Measurements from ENCODE around the gene RPS4Y1. TPM values are rescaled to one million over a fixed set of nuclear protein-coding genes. Genes with fewer than 3 reads are reported as not detected.

The RPS4Y1 gene
- total RNA-seq, 1 donor from 2014 or later: 255 TPM

DNA sequence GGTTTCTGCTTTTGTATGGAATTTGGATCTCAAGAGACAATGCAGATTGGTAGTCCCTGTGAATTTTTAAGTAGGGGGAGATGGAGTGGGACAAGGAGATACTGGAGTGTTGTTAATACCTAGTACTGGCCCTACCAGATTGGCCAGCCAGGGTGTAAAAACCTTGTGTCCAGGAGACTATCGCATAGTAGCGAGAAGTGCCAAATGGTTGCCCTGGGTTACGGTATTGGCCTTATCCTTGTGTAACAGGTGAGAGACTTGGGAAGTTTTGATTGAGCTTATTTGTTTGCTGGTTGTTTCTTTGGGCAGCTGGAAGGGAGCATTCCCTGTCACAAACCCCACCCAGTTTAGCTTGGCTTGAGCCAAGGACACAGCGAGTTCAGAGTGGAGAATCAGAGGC lies 5.4 kb downstream of the RPS4Y1 start:
- Mint-ChIP-seq H3K36me3 (ENCODE audit: low read depth, unreplicated experiment) (peaks cover 50% of the 10 kb centered on the region), H3K4me3 (ENCODE audit: unreplicated experiment) (peak overlapping the region; percentile 54), H3K9me3 (ENCODE audit: unreplicated experiment) (no peaks in the 10 kb centered on the region), H3K27me3 (ENCODE audit: unreplicated experiment) (peaks cover 4% of the 10 kb centered on the region), H3K4me1 (ENCODE audit: unreplicated experiment) (peaks cover 76% of the 10 kb centered on the region), H3K27ac (ENCODE audit: unreplicated experiment) (no peak overlapping the region)
- TF ChIP-seq, protein P1, sequence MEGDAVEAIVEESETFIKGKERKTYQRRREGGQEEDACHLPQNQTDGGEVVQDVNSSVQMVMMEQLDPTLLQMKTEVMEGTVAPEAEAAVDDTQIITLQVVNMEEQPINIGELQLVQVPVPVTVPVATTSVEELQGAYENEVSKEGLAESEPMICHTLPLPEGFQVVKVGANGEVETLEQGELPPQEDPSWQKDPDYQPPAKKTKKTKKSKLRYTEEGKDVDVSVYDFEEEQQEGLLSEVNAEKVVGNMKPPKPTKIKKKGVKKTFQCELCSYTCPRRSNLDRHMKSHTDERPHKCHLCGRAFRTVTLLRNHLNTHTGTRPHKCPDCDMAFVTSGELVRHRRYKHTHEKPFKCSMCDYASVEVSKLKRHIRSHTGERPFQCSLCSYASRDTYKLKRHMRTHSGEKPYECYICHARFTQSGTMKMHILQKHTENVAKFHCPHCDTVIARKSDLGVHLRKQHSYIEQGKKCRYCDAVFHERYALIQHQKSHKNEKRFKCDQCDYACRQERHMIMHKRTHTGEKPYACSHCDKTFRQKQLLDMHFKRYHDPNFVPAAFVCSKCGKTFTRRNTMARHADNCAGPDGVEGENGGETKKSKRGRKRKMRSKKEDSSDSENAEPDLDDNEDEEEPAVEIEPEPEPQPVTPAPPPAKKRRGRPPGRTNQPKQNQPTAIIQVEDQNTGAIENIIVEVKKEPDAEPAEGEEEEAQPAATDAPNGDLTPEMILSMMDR (IDR thresholded peaks at IDR 0.05; ENCODE audit: unreplicated experiment): no peak
- DNase-seq (ENCODE audit: low spot score): no peak

DNA sequence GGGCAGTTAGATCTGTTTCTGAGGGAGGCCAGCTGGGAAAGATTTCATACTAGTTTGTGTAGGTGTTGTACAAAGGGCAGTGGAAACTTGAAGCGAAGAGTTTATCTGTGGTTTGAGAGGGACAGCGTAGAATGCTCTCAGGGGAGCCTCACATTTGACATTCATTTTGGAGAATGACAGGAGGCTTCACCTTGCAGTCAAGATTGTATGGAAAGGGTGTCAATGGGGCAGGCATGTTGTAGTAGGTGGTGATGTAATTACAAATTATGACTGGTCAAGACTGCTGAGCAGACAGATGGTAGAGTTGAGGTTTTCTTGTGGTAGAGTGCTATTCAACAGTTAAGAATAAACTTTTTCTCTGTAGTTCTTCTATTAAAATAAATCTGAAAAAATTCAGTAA lies 7.0 kb downstream of the RPS4Y1 start:
- H3K36me3 Mint-ChIP-seq (ENCODE audit: low read depth, unreplicated experiment): peaks cover 51% of the 10 kb centered on the region
- DNase-seq (ENCODE audit: low spot score): no peak
- peaks cover 4% of the 10 kb centered on the region for H3K27me3 Mint-ChIP-seq (ENCODE audit: unreplicated experiment)
- TF ChIP-seq, protein P1 (IDR thresholded peaks at IDR 0.05; ENCODE audit: unreplicated experiment): no peak
- peak overlapping the region; percentile 73 for H3K4me3 Mint-ChIP-seq (ENCODE audit: unreplicated experiment)
- no peaks in the 10 kb centered on the region for H3K9me3 Mint-ChIP-seq (ENCODE audit: unreplicated experiment)
- no peak overlapping the region for H3K27ac Mint-ChIP-seq (ENCODE audit: unreplicated experiment)
- H3K4me1 Mint-ChIP-seq (ENCODE audit: unreplicated experiment): peaks cover 79% of the 10 kb centered on the region

DNA sequence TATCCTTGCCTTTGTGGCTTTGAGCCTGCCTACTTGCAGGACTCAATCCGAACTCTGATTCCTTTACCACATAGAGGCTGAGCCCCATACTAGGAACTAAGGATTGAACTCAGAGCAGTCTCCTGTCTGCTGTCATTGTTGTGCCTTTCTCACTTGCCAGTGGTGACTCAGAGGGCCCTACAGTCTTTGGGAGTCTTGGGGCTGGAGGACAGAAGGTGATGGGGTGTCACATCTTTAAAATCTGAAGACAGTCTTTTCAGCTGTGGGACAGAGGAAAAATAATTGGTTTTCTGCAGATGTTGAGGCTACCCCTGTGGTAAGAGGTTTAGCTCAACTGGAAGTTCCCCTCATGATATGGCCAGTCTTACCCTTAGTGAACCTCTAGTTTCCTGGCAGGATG lies 8.0 kb downstream of the RPS4Y1 start:
- TF ChIP-seq, protein P1 (IDR thresholded peaks at IDR 0.05; ENCODE audit: unreplicated experiment): no peak
- Mint-ChIP-seq H3K27me3 (ENCODE audit: unreplicated experiment) (peaks cover 6% of the 10 kb centered on the region), H3K4me3 (ENCODE audit: unreplicated experiment) (no peak overlapping the region), H3K36me3 (ENCODE audit: low read depth, unreplicated experiment) (peaks cover 47% of the 10 kb centered on the region), H3K9me3 (ENCODE audit: unreplicated experiment) (no peaks in the 10 kb centered on the region), H3K4me1 (ENCODE audit: unreplicated experiment) (peaks cover 73% of the 10 kb centered on the region), H3K27ac (ENCODE audit: unreplicated experiment) (no peak overlapping the region)
- DNase-seq (ENCODE audit: low spot score): no peak

DNA sequence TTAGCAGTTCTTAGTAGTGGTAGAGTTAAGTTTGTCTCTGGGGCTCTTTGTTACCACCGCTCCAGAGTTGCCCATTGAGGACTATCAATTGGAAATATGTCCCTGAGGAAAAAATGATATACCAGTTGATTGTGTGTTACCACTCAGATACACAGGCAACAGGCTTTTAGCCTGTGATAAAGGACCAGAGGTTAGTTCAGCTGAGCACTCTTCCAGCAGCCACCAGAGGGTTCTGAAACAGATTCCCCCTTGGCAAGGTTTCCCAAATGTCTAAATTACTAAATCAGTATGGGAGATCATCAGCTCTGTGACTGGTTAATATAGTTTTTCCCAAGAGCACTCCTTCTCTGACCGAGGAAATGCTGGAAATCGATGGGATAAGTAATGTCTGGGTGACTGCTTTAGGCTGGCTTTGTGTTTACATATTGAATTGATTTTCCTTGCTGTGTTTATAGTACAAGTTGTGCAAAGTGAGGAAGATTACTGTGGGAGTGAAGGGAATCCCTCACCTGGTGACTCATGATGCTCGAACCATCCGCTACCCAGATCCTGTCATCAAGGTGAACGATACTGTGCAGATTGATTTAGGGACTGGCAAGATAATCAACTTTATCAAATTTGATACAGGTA lies 12.9 kb downstream of the RPS4Y1 start:
- peaks cover 38% of the 10 kb centered on the region for H3K36me3 Mint-ChIP-seq (ENCODE audit: low read depth, unreplicated experiment)
- DNase-seq (ENCODE audit: low spot score): no peak
- H3K27ac Mint-ChIP-seq (ENCODE audit: unreplicated experiment): no peak overlapping the region
- H3K4me1 Mint-ChIP-seq (ENCODE audit: unreplicated experiment): peaks cover 55% of the 10 kb centered on the region
- TF ChIP-seq, protein P1 (IDR thresholded peaks at IDR 0.05; ENCODE audit: unreplicated experiment): no peak
- H3K27me3 Mint-ChIP-seq (ENCODE audit: unreplicated experiment): peaks cover 3% of the 10 kb centered on the region
- no peak overlapping the region for H3K4me3 Mint-ChIP-seq (ENCODE audit: unreplicated experiment)
- no peaks in the 10 kb centered on the region for H3K9me3 Mint-ChIP-seq (ENCODE audit: unreplicated experiment)

DNA sequence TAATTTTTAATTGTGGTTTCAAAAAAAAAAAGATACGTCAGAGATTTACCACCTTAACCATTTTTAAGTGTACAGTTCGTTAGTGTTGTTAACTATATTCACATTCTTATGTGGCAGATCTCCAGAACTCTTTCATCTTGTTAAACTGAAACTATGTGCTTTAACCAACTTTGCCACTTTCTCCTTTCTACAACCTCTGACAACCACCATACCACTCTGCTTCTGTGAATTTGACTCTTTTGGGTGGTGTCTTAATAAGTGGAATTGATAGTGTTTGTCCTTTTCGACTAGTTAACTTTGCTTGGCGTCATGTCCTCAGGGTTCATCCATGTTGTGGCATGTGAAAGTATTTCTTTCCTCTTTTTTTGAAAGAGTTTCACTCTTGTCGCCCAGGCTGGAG lies 15.7 kb downstream of the RPS4Y1 start:
- Mint-ChIP-seq H3K4me1 (ENCODE audit: unreplicated experiment) (peaks cover 35% of the 10 kb centered on the region), H3K36me3 (ENCODE audit: low read depth, unreplicated experiment) (peaks cover 40% of the 10 kb centered on the region), H3K4me3 (ENCODE audit: unreplicated experiment) (peak overlapping the region; percentile 63), H3K9me3 (ENCODE audit: unreplicated experiment) (no peaks in the 10 kb centered on the region), H3K27me3 (ENCODE audit: unreplicated experiment) (peaks cover 3% of the 10 kb centered on the region), H3K27ac (ENCODE audit: unreplicated experiment) (no peak overlapping the region)
- DNase-seq (ENCODE audit: low spot score): no peak
- TF ChIP-seq, protein P1 (IDR thresholded peaks at IDR 0.05; ENCODE audit: unreplicated experiment): no peak
